Neural progenitor cell (in vitro differentiated cells): Measurements from ENCODE around the gene PJVK.

Experiments
- EZH2 ChIP-seq: fragments of 200-600 bp; sonication (generic); IDR thresholded peaks from 2 replicates; pipeline ENCODE4 v1.6.1; 2017; ENCODE audit warnings: antibody characterized with exemption, mild to moderate bottlenecking, moderate library complexity
- TF ChIP-seq, protein P1 (sequence below): fragments of 200-600 bp; sonication (generic); IDR thresholded peaks from 2 replicates; pipeline ENCODE4 v1.5.1; 2017; ENCODE audit warnings: antibody characterized with exemption, mild to moderate bottlenecking

DNA sequence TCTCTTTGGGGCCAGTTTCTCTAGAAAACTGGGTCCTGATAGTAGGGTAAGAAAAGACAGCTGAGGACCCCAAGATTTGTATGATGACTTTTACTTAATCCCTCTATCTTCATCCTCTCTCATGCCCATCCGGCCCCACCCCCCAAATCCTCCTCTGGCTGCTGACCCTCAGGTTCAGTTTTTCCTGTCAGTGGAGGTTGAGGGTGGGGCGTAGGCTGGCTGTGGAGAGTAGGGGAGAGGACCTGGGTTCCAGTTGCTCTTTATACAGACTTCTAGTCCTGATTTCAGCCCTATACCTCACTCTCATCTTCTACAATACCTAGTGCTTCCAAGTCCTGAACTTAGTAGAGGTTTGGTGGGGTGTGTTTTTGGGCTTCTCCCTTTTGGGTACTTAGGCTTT is 57.5 kb downstream of the PJVK start:
- TF ChIP-seq, protein P1, sequence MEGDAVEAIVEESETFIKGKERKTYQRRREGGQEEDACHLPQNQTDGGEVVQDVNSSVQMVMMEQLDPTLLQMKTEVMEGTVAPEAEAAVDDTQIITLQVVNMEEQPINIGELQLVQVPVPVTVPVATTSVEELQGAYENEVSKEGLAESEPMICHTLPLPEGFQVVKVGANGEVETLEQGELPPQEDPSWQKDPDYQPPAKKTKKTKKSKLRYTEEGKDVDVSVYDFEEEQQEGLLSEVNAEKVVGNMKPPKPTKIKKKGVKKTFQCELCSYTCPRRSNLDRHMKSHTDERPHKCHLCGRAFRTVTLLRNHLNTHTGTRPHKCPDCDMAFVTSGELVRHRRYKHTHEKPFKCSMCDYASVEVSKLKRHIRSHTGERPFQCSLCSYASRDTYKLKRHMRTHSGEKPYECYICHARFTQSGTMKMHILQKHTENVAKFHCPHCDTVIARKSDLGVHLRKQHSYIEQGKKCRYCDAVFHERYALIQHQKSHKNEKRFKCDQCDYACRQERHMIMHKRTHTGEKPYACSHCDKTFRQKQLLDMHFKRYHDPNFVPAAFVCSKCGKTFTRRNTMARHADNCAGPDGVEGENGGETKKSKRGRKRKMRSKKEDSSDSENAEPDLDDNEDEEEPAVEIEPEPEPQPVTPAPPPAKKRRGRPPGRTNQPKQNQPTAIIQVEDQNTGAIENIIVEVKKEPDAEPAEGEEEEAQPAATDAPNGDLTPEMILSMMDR = no peak
- TF ChIP-seq EZH2 = no peak
